GM12878 (cell line): ENCODE results near the gene HEATR1. TPM values are rescaled to one million over a fixed set of nuclear protein-coding genes. Genes with fewer than 3 reads are reported as not detected.
A peak's percentile ranks its signal among the peaks of the same experiment; 100 is the strongest.

Experiments
- ATAC-seq: fragments of 200-7000 bp; cut with Tn5 transposase; 3 replicates; pipeline ENCODE4 v1.9.1; 2020; ENCODE audit warnings: mild to moderate bottlenecking, moderate library complexity
- BruUV-seq: library from RNA; stranded (reverse); fragments of 400-500 nt; replicated peaks from 2 replicates; lab custom pipeline; 2021; lab: Mats Ljungman, UMichigan
- CTCF ChIA-PET: fragments of 300-600 bp; sonication (Branson Sonifier 250); formaldehyde crosslinking; extraction: SDS; loops from one replicate; lab custom pipeline; 2021; ENCODE audit warnings: inconsistent platforms; lab: Yijun Ruan, JAX
- POLR2A ChIA-PET: fragments of 350-600 bp; formaldehyde crosslinking; extraction: SDS; loops from one replicate; lab custom pipeline; 2021; ENCODE audit warnings: inconsistent platforms; lab: Charles Lee
- RAD21 ChIA-PET: fragments of 300-600 bp; sonication (Branson Sonifier 250); formaldehyde crosslinking; loops from one replicate; lab custom pipeline; 2023; ENCODE audit warnings: antibody characterized with exemption; ENCODE audit not compliant: unreplicated experiment; lab: Charles Lee
- SMC1A ChIA-PET: fragments of 300-600 bp; sonication (Branson Sonifier 250); formaldehyde crosslinking; loops from one replicate; lab custom pipeline; 2023; ENCODE audit not compliant: unreplicated experiment, uncharacterized antibody; lab: Charles Lee
- DNase-seq: peaks from one replicate; pipeline ENCODE4 v3.0.0-alpha.2; 2011; ENCODE audit warnings: low read depth, low spot score
- FAIRE-seq: peaks from 3 replicates; lab custom pipeline; 2011; peaks lifted over from hg19 to GRCh38; lab: Jason Lieb, UNC
- H2AFZ ChIP-seq: 2 replicates; pipeline ENCODE4 v1.6.0; 2011; ENCODE audit warnings: low read depth, low read length, control low read depth; ENCODE audit not compliant: control insufficient read depth
- H3K27ac ChIP-seq: 2 replicates; pipeline ENCODE4 v1.5.1; 2011; ENCODE audit warnings: control low read depth; ENCODE audit not compliant: control insufficient read depth, insufficient read depth
- H3K27me3 ChIP-seq, 2 experiments: replicated peaks in 1 of 2; 2 replicates each; pipeline versions ENCODE4 v1.6.0 to v1.6.1; 2011; ENCODE audit warnings: low read length in 1 of 2; ENCODE audit not compliant: control insufficient read depth in 2 of 2, insufficient read depth in 2 of 2
- H3K36me3 ChIP-seq, 2 experiments: 2 replicates each; pipeline ENCODE4 v1.5.1; 2011; ENCODE audit warnings: low read length in 1 of 2; ENCODE audit not compliant: control insufficient read depth in 2 of 2, insufficient read depth in 2 of 2
- H3K4me1 ChIP-seq: 2 replicates; pipeline ENCODE4 v1.6.1; 2011; ENCODE audit warnings: mild to moderate bottlenecking, low read length, moderate library complexity, mixed read lengths; ENCODE audit not compliant: control insufficient read depth, insufficient read depth
- H3K4me2 ChIP-seq: 2 replicates; pipeline ENCODE4 v1.6.0; 2011; ENCODE audit warnings: control low read depth; ENCODE audit not compliant: control insufficient read depth, insufficient read depth
- H3K4me3 ChIP-seq: fragments of 200-600 bp; sonication (generic); 2 replicates; pipeline ENCODE4 v1.5.1; 2016
- H3K79me2 ChIP-seq: 2 replicates; pipeline ENCODE4 v1.6.0; 2011; ENCODE audit warnings: low read length; ENCODE audit not compliant: control insufficient read depth, insufficient read depth
- H3K9ac ChIP-seq: 2 replicates; pipeline ENCODE4 v1.8.0; 2011; ENCODE audit warnings: low read length, control low read depth, mixed read lengths; ENCODE audit not compliant: control insufficient read depth, insufficient read depth
- H3K9me3 ChIP-seq: replicated peaks from 3 replicates; pipeline ENCODE4 v1.5.1; 2011; ENCODE audit warnings: mild to moderate bottlenecking, low read length; ENCODE audit not compliant: control insufficient read depth, insufficient read depth
- H4K20me1 ChIP-seq: 2 replicates; pipeline ENCODE4 v1.6.0; 2011; ENCODE audit not compliant: control insufficient read depth, insufficient read depth
- ASH2L ChIP-seq: fragments of 300-600, 200-600 bp; sonication (generic); IDR thresholded peaks from 2 replicates; pipeline ENCODE4 v1.6.1; 2017; ENCODE audit warnings: low read depth, mild to moderate bottlenecking, borderline replicate concordance
- BRCA1 ChIP-seq: IDR thresholded peaks from 2 replicates; pipeline ENCODE4 v1.6.1; 2011; ENCODE audit warnings: low read depth, low read length, improper control_type of control experiment
- CHD1 ChIP-seq: IDR thresholded peaks from 2 replicates; pipeline ENCODE4 v1.6.1; 2012; ENCODE audit warnings: low read depth, low read length, improper control_type of control experiment
- CREM ChIP-seq: IDR thresholded peaks from 2 replicates; pipeline ENCODE4 v1.6.1; 2014; ENCODE audit warnings: antibody characterized with exemption, low read depth
- GATAD2B ChIP-seq: fragments of 450-650 bp; conservative IDR thresholded peaks from 2 replicates; pipeline ENCODE4 v1.6.1; 2017; ENCODE audit warnings: low read depth, mild to moderate bottlenecking, moderate library complexity
- HDGF ChIP-seq: fragments of 450-650 bp; IDR thresholded peaks from 2 replicates; pipeline ENCODE4 v1.6.1; 2016; ENCODE audit warnings: antibody characterized with exemption
- IKZF1 ChIP-seq: fragments of 450-650 bp; conservative IDR thresholded peaks from 2 replicates; pipeline ENCODE4 v1.6.1; 2017; ENCODE audit warnings: antibody characterized with exemption, mild to moderate bottlenecking
- JUND ChIP-seq: IDR thresholded peaks from 2 replicates; pipeline ENCODE4 v1.6.1; 2012; ENCODE audit warnings: low read depth, mild to moderate bottlenecking, low read length, improper control_type of control experiment, moderate library complexity
- KDM1A ChIP-seq: fragments of 200-600 bp; sonication (generic); IDR thresholded peaks from 2 replicates; pipeline ENCODE4 v1.6.1; 2016; ENCODE audit warnings: borderline replicate concordance
- KLF5 ChIP-seq: fragments of 450-650 bp; IDR thresholded peaks from 2 replicates; pipeline ENCODE4 v1.6.1; 2014; ENCODE audit warnings: mild to moderate bottlenecking; ENCODE audit not compliant: partially characterized antibody
- MAX ChIP-seq: IDR thresholded peaks from 2 replicates; pipeline ENCODE4 v1.6.1; 2012; ENCODE audit warnings: low read depth, low read length, improper control_type of control experiment
- NBN ChIP-seq: fragments of 450-650 bp; IDR thresholded peaks from 2 replicates; pipeline ENCODE4 v1.6.1; 2016
- POLR2AphosphoS5 ChIP-seq: IDR thresholded peaks from 2 replicates; pipeline ENCODE4 v1.6.1; 2011; ENCODE audit warnings: mild to moderate bottlenecking, low read length, inconsistent platforms
- RELA ChIP-seq: fragments of 450-650 bp; IDR thresholded peaks from 2 replicates; pipeline ENCODE4 v1.8.0; 2014; ENCODE audit warnings: borderline replicate concordance; ENCODE audit not compliant: partially characterized antibody
- SIN3A ChIP-seq: IDR thresholded peaks from 2 replicates; pipeline ENCODE4 v1.6.1; 2012; ENCODE audit warnings: low read depth, low read length, improper control_type of control experiment
- SREBF1 ChIP-seq: IDR thresholded peaks from 2 replicates; pipeline ENCODE4 v1.6.1; 2012; ENCODE audit warnings: mild to moderate bottlenecking, low read length
- TCF12 ChIP-seq: IDR thresholded peaks from 2 replicates; pipeline ENCODE4 v1.6.1; 2011; ENCODE audit warnings: low read depth, mild to moderate bottlenecking, low read length
- ZNF24 ChIP-seq: fragments of 450-650 bp; IDR thresholded peaks from 2 replicates; pipeline ENCODE4 v1.6.1; 2017; ENCODE audit warnings: antibody characterized with exemption, mild to moderate bottlenecking
- WGBS: methylation state at CpG from one replicate; pipeline ENCODE4 v1.1.6; 2016; ENCODE audit warnings: low lambda C conversion rate; ENCODE audit not compliant: insufficient replicate concordance, insufficient coverage; ENCODE audit errors: missing lambda C conversion rate; 5-methylcytosine and 5-hydroxymethylcytosine counted together
- in situ Hi-C: fragments of 300-500 bp; cut with MboI; formaldehyde crosslinking; loops from 9 replicates; pipeline ENCODE4 v1.14.3; 2018; ENCODE audit warnings: mixed read lengths
- intact Hi-C: fragments of 100-400 bp; cut with micrococcal nuclease; formaldehyde crosslinking; loops from one replicate; pipeline ENCODE4 v1.14.2; 2022; ENCODE audit not compliant: unreplicated experiment
- polyA plus RNA-seq, 11 experiments: library from polyadenylated mRNA; depleted of rRNA in 4 of 11; unstranded in 6 of 11; stranded (reverse) in 5 of 11; fragments of >200 nt; fragmentation: Nextera tagmentation in 4 of 11; fragmentation: Illumina TruSeq in 1 of 11; extraction: Ambion mirVana in 4 of 11; extraction: Trizol in 1 of 11; gene quantifications; 1 replicate in 1 of 11; 2 replicates in 10 of 11; pipeline versions ENCODE4 v1.2.1 to v1.2.3, GENCODE V29; 2011 to 2016; ENCODE audit warnings: inconsistent platforms in 2 of 11, missing spikeins in 2 of 11, low read depth in 1 of 11
- total RNA-seq, 4 experiments: library from RNA; depleted of rRNA in 3 of 4; stranded (reverse); fragments of >200 nt in 3 of 4; fragmentation: Illumina TruSeq in 1 of 4; extraction: Trizol in 1 of 4; gene quantifications; 2 replicates each; pipeline versions ENCODE4 v1.2.1 to v1.2.3, GENCODE V29; 2013 to 2021

Gene HEATR1
- total and polyA plus RNA-seq, 10 of the 15 experiments (the other 5 are each of a cell fraction or from before 2014, with no cell fraction given) = 8.6 to 72.3 (median 41.9) TPM

- Histone ChIP-seq H3K4me1 (no peaks in the 10 kb centered on the region), H3K4me2 (no peak overlapping the region), H3K9me3 (no peaks in the 10 kb centered on the region), H3K36me3 (no peaks in the 10 kb centered on the region), H3K27me3 (no peaks in the 10 kb centered on the region), H4K20me1 (no peaks in the 10 kb centered on the region), H3K27ac (no peak overlapping the region), H3K79me2 (no peaks in the 10 kb centered on the region), H2AFZ (no peak overlapping the region), H3K4me3 (no peak overlapping the region), H3K9ac (no peak overlapping the region)
- no TSS peak for BruUV-seq
- intact Hi-C loops (no loop called here), in situ Hi-C loops (no loop called here)
- ATAC-seq (peak; percentile 20; the same call in 1 of the 3 replicates), DNase-seq (no peak), FAIRE-seq (no peak)
- WGBS = 60% methylated on average over 8 of the region's 8 CpGs
- CTCF ChIA-PET = interaction anchor here (0.6 to 1.8 kb wide), 4 partner anchors 9 to 23 kb away, joined by 3 to 4 read pairs (median 3); no protein-coding TSS in a partner anchor
- POLR2A ChIA-PET = interaction anchor here (0.6 to 1.2 kb wide), 2 partner anchors 18 to 58 kb away, joined by 3 to 5 read pairs; no protein-coding TSS in a partner anchor
- RAD21 ChIA-PET = interaction anchor here (0.7 kb wide), 1 partner anchor 83 kb away, joined by 3 read pairs; no protein-coding TSS in a partner anchor
- SMC1A ChIA-PET = interaction anchor here (1.2 kb wide), 1 partner anchor 9 kb away, joined by 3 read pairs; no protein-coding TSS in a partner anchor
- TF ChIP-seq IKZF1 = no peak
- no peak for TF ChIP-seq KLF5
- TF ChIP-seq POLR2AphosphoS5 = no peak
- TF ChIP-seq JUND = no peak
- TF ChIP-seq KDM1A = no peak
- TF ChIP-seq BRCA1 = no peak
Measured at GRCh38 chr1:236516929-236517704, 87.2 kb downstream of the HEATR1 start.

DNA sequence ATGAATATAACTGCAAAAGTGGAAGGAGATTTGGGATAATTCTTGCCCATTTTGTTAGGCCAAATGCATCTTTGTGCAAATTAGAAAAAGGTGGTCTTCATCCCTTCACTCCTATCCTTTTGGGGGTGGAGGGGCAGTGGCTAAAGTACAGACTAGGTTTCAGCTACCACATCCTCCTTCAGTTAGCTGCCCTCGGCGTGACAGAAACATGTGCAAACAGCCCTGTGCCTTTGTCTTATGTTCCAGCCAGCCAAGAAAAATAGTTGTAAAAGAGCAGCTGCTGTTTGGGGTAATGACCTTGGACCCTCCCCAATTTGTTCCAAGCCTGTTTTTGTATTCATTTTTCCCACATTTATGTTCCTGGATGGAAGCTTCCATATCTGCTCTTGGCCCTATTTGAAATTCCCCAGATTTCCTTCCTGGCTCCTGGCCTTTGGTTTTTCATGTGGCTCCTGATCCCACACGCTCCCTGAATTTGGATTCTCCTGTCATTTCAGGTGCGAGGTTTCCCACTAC is 88.8 kb downstream of the HEATR1 start:
- Histone ChIP-seq H3K4me2 (no peak overlapping the region), H2AFZ (no peak overlapping the region), H3K9me3 (no peaks in the 10 kb centered on the region), H3K27me3 (no peaks in the 10 kb centered on the region), H4K20me1 (no peaks in the 10 kb centered on the region), H3K79me2 (no peaks in the 10 kb centered on the region), H3K27ac (no peak overlapping the region), H3K4me1 (no peaks in the 10 kb centered on the region), H3K9ac (no peak overlapping the region), H3K4me3 (no peak overlapping the region), H3K36me3 (no peaks in the 10 kb centered on the region)
- SMC1A ChIA-PET = interaction anchor here (0.7 to 0.8 kb wide), 2 partner anchors 10 to 21 kb away, joined by 3 read pairs; no protein-coding TSS in a partner anchor
- in situ Hi-C loops = no loop called here
- ATAC-seq (no peak), DNase-seq (no peak), FAIRE-seq (no peak)
- POLR2A ChIA-PET = no interaction called here
- intact Hi-C loops = no loop called here
- 49% methylated on average over 4 of the region's 4 CpGs for WGBS
- RAD21 ChIA-PET = no interaction called here
- BruUV-seq = no TSS peak
- CTCF ChIA-PET = interaction anchor here (0.5 kb wide), 1 partner anchor 188 kb away, joined by 3 read pairs; no protein-coding TSS in a partner anchor
- TF ChIP-seq GATAD2B = no peak
- TF ChIP-seq JUND = no peak
- no peak for TF ChIP-seq ASH2L
- no peak for TF ChIP-seq CHD1
- no peak for TF ChIP-seq CREM
- no peak for TF ChIP-seq MAX
- TF ChIP-seq RELA = no peak
- TF ChIP-seq HDGF = no peak
- no peak for TF ChIP-seq SIN3A
- no peak for TF ChIP-seq TCF12
- TF ChIP-seq ZNF24 = no peak
- no peak for TF ChIP-seq SREBF1
- TF ChIP-seq NBN = no peak
